Stimulated activated CD4-positive, alpha-beta T cell treated with anti-CD3 and anti-CD28 coated beads, TNF-alpha, amount 100 ng/mL, for 24 hours (primary cell): ENCODE data around the gene VEGFB.

Source experiments
- DNase-seq, 3 experiments: peaks; one replicate each; pipeline ENCODE4 v3.0.0-alpha.2; 2020; ENCODE audit warnings: low read depth in 3 of 3

Gene VEGFB

GRCh38 chr11:64210301-64211020, 23.9 kb upstream of the VEGFB start:
- DNase-seq = no peak

DNA sequence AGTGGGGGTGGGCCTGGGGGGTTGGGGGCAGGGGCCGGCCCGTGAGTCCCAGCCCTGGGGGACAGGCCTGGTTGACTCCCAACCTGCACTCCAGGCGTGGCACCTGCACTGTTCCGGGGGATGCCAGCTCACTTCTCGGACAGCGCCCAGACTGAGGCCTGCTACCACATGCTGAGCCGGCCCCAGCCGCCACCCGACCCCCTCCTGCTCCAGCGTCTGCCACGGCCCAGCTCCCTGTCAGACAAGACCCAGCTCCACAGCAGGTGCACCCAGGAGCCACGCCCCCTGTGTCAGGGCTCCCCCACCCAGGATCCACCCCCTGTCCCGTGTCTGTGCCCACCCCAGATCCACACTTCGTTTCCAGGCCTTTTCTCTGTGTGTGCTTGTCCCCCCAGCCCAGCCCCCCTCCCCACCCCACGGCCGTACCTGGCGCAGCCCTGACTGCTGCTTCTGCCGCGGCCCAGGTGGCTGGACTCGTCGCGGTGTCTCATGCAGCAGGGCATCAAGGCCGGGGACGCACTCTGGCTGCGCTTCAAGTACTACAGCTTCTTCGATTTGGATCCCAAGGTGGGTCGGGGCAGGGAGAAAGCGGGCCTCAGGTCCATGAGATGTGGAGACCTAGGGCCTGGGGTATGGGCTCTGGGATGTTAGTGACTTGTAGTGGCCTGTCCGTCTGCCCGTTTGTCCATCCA, 23.1 kb upstream of the VEGFB start:
- DNase-seq = no peak

- DNase-seq = no peak
Observed at GRCh38 chr11:64216879-64217278, 17.5 kb upstream of the VEGFB start.

DNA sequence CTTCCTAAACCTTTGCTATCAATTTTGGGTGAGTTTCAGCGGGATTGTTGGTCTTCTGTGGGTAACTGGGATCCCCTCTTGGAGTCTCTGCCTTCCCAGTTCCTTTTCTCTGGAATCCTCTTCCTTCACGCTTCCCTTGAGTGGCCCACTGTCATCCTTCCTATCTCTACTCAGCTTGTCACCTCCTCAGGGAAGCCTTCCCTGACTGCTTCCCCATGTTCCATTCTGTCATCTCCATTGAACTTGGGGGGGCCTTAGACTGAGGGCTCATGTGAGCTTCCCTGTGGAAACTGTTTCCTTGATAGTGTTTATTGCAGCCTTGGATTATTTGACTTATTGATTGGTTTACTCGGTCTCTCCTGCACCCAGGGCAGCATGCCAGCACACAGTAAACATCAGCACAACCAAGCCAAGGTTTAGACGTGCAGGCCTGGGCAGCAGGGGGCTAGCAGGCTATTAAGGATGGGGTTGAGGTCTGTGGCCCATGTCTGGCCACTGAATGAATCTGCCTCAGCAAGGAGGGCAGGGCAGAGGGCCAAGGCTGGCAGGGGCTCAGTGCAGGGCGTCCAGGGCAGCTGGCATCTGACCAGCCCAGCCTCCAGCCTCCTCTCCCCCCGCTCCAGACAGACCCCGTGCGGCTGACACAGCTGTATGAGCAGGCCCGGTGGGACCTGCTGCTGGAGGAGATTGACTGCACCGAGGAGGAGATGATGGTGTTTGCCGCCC, 15.6 kb upstream of the VEGFB start:
- DNase-seq = no peak

DNA sequence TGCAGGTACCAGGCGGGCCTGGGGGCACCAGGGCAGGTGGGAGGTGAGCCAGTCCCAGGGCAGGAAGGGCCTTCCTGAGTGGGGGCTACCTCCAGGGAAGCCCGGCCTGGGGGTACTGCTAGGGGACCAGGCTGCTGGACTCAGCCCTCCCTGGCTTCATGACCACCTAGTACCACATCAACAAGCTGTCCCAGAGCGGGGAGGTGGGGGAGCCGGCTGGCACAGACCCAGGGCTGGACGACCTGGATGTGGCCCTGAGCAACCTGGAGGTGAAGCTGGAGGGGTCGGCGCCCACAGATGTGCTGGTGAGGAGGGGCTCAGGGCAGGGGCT, 15.1 kb upstream of the VEGFB start:
- no peak for DNase-seq

- no peak for DNase-seq
Observed at GRCh38 chr11:64219755-64220154, 14.6 kb upstream of the VEGFB start.

DNA sequence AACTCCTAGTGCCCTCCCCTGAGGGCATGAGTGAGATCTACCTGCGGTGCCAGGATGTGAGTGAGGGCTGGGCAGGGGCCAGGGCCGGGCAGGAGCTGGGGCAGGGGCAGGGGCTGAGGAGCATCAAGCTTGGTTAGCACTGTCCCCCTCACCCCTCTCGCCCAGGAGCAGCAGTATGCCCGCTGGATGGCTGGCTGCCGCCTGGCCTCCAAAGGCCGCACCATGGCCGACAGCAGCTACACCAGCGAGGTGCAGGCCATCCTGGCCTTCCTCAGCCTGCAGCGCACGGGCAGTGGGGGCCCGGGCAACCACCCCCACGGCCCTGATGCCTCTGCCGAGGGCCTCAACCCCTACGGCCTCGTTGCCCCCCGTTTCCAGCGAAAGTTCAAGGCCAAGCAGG, 14.1 kb upstream of the VEGFB start:
- DNase-seq = no peak

GRCh38 chr11:64220798-64221197, 13.6 kb upstream of the VEGFB start:
- no peak for DNase-seq

GRCh38 chr11:64222651-64223000, 11.8 kb upstream of the VEGFB start:
- no peak for DNase-seq

- DNase-seq = no peak
Observed at GRCh38 chr11:64223001-64223651, 11.3 kb upstream of the VEGFB start.

- no peak for DNase-seq
Observed at GRCh38 chr11:64224151-64224890, 10.1 kb upstream of the VEGFB start.

- DNase-seq = no peak
Observed at GRCh38 chr11:64224891-64225607, 9.3 kb upstream of the VEGFB start.

GRCh38 chr11:64225608-64226506, 8.5 kb upstream of the VEGFB start, which contains the start of the genes NUDT22 and TRPT1:
Gene NUDT22 (plus strand): TSS chr11:64226274. CDS start chr11:64226653, 379 bp downstream.
Gene TRPT1 (minus strand): TSS chr11:64226186. CDS start chr11:64225860, 326 bp downstream.
- peak; percentile 86 to 96 (median 89) for DNase-seq

DNA sequence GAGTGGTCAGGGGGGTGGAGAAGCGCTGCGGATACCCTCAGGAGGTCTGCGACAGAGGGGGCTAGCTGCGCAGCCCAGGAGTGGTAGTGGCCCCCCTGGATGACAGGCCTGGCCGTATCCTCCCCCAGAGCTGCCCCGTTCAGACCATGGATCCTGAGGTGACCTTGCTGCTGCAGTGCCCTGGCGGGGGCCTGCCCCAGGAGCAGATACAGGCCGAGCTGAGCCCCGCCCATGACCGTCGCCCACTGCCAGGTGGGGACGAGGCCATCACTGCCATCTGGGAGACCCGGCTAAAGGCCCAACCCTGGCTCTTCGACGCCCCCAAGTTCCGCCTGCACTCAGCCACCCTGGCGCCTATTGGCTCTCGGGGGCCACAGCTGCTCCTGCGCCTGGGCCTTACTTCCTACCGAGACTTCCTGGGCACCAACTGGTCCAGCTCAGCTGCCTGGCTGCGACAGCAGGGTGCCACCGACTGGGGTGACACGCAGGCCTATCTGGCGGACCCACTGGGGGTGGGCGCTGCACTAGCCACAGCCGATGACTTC, 7.8 kb upstream of the VEGFB start:
- peak in 1 of 3 experiments; percentile 72 for DNase-seq

- DNase-seq = no peak
Observed at GRCh38 chr11:64227405-64227956, 6.9 kb upstream of the VEGFB start.

DNA sequence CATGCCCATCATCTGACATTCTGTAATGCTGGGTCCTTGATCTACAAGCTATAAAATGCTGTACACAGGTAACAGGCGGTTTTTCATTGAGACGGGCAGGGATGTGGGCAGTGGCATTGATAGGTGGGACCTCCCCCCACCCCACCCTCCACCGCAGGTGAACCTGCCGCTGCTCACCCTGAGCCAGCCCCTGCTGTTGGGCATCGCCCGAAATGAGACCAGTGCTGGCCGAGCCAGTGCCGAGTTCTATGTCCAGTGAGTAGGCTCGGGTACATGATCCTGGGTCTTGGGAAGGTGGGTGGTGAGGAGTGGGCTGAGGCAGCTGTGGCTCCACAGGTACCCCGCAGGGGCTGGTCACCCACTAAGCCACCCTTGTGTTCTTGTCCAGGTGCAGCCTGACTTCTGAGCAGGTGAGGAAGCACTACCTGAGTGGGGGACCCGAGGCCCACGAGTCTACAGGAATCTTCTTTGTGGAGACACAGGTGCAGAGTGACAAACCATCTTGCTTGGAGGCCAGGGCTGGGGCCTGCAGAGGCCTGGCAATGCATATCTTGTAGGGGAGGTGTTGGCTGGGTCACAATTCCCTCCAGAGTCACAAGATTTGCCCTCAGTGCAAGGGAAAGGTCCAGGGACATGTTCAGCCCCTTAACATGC, 5.2 kb upstream of the VEGFB start:
- DNase-seq = no peak

DNA sequence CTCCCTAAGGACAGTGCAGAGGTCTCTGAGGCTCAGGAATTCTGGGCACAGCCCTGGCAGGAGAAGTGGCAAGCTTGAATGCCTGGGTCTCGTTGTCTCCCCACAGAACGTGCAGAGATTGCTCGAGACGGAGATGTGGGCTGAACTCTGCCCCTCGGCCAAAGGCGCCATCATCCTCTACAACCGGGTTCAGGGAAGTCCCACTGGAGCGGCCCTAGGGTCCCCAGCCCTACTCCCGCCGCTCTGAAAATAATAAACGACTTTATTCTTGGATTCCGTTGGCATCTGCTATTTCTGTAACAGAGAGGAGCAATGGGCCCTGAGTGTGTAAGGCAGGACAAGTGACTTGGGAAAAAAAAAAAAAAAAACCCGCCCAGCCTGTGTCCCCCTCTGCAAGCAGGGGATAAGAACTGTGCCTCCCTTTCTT, 4.6 kb upstream of the VEGFB start:
- DNase-seq = no peak

DNA sequence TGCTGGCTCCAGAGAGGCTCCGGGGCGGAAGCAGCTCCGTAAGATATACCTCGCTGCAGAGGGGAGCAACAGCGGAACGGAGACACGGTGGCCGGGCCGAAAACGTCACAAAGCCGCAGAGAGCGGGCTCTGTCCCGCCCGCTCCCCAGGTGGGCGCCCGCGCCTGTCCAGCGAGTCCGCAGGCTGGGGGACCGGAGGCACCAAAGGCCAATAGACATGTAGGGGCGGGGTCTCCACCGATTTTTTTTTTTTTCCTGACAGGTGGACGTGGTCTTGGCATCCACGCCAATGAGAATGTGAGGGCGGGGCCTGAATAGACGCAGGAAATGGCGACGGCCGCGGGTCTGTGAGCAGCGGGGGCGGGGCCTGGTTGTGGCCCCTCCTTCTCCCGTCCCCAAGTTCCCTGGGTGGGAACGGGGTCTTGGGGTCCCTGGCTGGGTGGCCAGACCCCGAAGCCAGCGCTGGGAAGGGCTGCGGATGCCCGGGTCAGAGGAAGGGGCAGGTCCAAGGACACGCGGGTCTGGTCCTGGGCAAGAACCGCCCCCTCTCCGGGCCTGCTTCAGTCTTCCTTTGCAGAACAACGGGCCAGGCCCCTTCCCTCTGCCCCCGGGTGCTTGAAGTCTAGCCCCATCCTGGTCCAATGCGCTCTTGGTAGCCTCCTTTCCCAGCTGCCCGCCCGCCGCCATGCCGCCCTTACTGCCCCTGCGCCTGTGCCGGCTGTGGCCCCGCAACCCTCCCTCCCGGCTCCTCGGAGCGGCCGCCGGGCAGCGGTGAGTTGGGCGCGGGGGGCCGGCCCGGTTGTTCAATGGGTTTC, 4.0 kb upstream of the VEGFB start, which contains the start of gene DNAJC4:
Gene DNAJC4 (plus strand): TSS at position 378 of the 814 bp plus-strand sequence. CDS start 307 bp downstream, at position 685.
- peak; percentile 74 to 90 (median 75) for DNase-seq
